ENCODE data around the gene KLK15.
"Not testable (repeated sequence)": the region's sequence is repeated elsewhere in the genome, so short reads cannot be mapped to it uniquely, and the experiment has no call there.

KLK15 gene

GRCh38 chr19:50796128-50796633, 37.2 kb downstream of the KLK15 start:
- DNase-seq (ENCODE audit: low read depth in 2 of 2): no peak

GRCh38 chr19:50795664-50796073, 37.7 kb downstream of the KLK15 start:
- DNase-seq (ENCODE audit: low read depth in 2 of 2): no peak

GRCh38 chr19:50794876-50795663, 38.3 kb downstream of the KLK15 start:
- DNase-seq (ENCODE audit: low read depth in 2 of 2): no peak

GRCh38 chr19:50794074-50794875, 39.1 kb downstream of the KLK15 start:
- no peak for DNase-seq (ENCODE audit: low read depth in 2 of 2)

- DNase-seq (ENCODE audit: low read depth in 2 of 2): no peak
Observed at GRCh38 chr19:50793558-50794065, 39.8 kb downstream of the KLK15 start.

GRCh38 chr19:50792272-50793250, 40.8 kb downstream of the KLK15 start:
- DNase-seq (ENCODE audit: low read depth in 2 of 2): no peak

GRCh38 chr19:50791594-50792271, 41.6 kb downstream of the KLK15 start:
- no peak for DNase-seq (ENCODE audit: low read depth in 2 of 2)

GRCh38 chr19:50790922-50791467, 42.4 kb downstream of the KLK15 start:
- DNase-seq (ENCODE audit: low read depth in 2 of 2): no peak

GRCh38 chr19:50790396-50790795, 43.0 kb downstream of the KLK15 start, which contains the start of gene ACP4:
ACP4 (plus strand) TSS chr19:50790415; CDS start chr19:50790415, 0 bp downstream.
- no peak for DNase-seq (ENCODE audit: low read depth in 2 of 2)

- no peak for DNase-seq (ENCODE audit: low read depth in 2 of 2)
Observed at GRCh38 chr19:50785329-50785728, 48.0 kb downstream of the KLK15 start.

- no peak for DNase-seq (ENCODE audit: low read depth in 2 of 2)
Observed at GRCh38 chr19:50784710-50785109, 48.7 kb downstream of the KLK15 start.

GRCh38 chr19:50783848-50784152, 49.6 kb downstream of the KLK15 start:
- not testable (repeated sequence) for DNase-seq (ENCODE audit: low read depth in 2 of 2)

GRCh38 chr19:50780753-50781435, 52.5 kb downstream of the KLK15 start:
- DNase-seq (ENCODE audit: low read depth in 2 of 2): no peak

GRCh38 chr19:50779504-50780457, 53.6 kb downstream of the KLK15 start:
- DNase-seq (ENCODE audit: low read depth in 2 of 2): no peak

- no peak for DNase-seq (ENCODE audit: low read depth in 2 of 2)
Observed at GRCh38 chr19:50778906-50779430, 54.4 kb downstream of the KLK15 start.

- no peak for DNase-seq (ENCODE audit: low read depth in 2 of 2)
Observed at GRCh38 chr19:50777830-50778303, 55.5 kb downstream of the KLK15 start.

GRCh38 chr19:50777261-50777660, 56.1 kb downstream of the KLK15 start:
- no peak for DNase-seq (ENCODE audit: low read depth in 2 of 2)

GRCh38 chr19:50776131-50776530, 57.2 kb downstream of the KLK15 start:
- DNase-seq (ENCODE audit: low read depth in 2 of 2): no peak

All from fibroblast of skin of left biceps (primary cell).